H1 (cell line): ENCODE data around the gene ANAPC7. TPM values are rescaled to one million over a fixed set of nuclear protein-coding genes. Genes with fewer than 3 reads are reported as not detected.

Experiments
- CTCF ChIA-PET: fragments of 300-600 bp; sonication (Branson Sonifier 250); formaldehyde crosslinking; loops from one replicate; lab custom pipeline; 2021; ENCODE audit not compliant: partially characterized antibody; lab: Charles Lee
- POLR2A ChIA-PET: fragments of 300-600 bp; sonication (Branson Sonifier 250); formaldehyde crosslinking; loops from one replicate; lab custom pipeline; 2021; ENCODE audit warnings: inconsistent platforms; ENCODE audit not compliant: partially characterized antibody; lab: Charles Lee
- DNase-seq, 2 experiments: peaks; one replicate each; pipeline versions ENCODE4 v3.0.0 to v3.0.0-alpha.2; 2010 to 2022; ENCODE audit warnings: low spot score in 2 of 2, low read depth in 1 of 2, mixed read lengths in 1 of 2
- FAIRE-seq: peaks from 2 replicates; lab custom pipeline; 2011; peaks lifted over from hg19 to GRCh38; lab: Jason Lieb, UNC
- H2AFZ ChIP-seq: 2 replicates; pipeline ENCODE4 v1.8.1; 2012; ENCODE audit warnings: low read length, inconsistent platforms
- H2AK5ac ChIP-seq: 2 replicates; pipeline ENCODE4 v1.6.1; 2013; ENCODE audit warnings: low read depth, low read length
- H2BK120ac ChIP-seq: replicated peaks from 2 replicates; pipeline ENCODE3; 2013; ENCODE audit warnings: low read depth, low read length, inconsistent platforms
- H2BK12ac ChIP-seq: 2 replicates; pipeline ENCODE4 v1.6.1; 2013; ENCODE audit warnings: low read depth, low read length
- H2BK15ac ChIP-seq: 2 replicates; pipeline ENCODE4 v1.6.1; 2013; ENCODE audit warnings: low read length
- H2BK20ac ChIP-seq: 2 replicates; pipeline ENCODE4 v1.6.1; 2013; ENCODE audit warnings: low read length
- H2BK5ac ChIP-seq: 2 replicates; pipeline ENCODE4 v1.6.1; 2013; ENCODE audit warnings: low read depth, low read length
- H3K14ac ChIP-seq: 2 replicates; pipeline ENCODE4 v1.6.1; 2013; ENCODE audit warnings: inconsistent platforms; ENCODE audit not compliant: insufficient read length
- H3K18ac ChIP-seq: 2 replicates; pipeline ENCODE4 v1.6.1; 2013; ENCODE audit warnings: low read length; ENCODE audit errors: extremely low read depth
- H3K23ac ChIP-seq: 2 replicates; pipeline ENCODE4 v1.6.1; 2013; ENCODE audit warnings: inconsistent platforms; ENCODE audit not compliant: insufficient read length
- H3K23me2 ChIP-seq: 2 replicates; pipeline ENCODE4 v1.6.1; 2013; ENCODE audit warnings: low read depth, low read length
- H3K27ac ChIP-seq: 2 replicates; pipeline ENCODE4 v1.6.1; 2011; ENCODE audit warnings: low read depth, low read length, inconsistent platforms
- H3K27me3 ChIP-seq, 4 experiments: replicated peaks in 1 of 4; 1 replicate in 1 of 4; 2 replicates in 3 of 4; pipeline versions ENCODE4 v1.6.1 to v1.8.1; 2011 to 2013; ENCODE audit warnings: low read length in 3 of 4, mild to moderate bottlenecking in 3 of 4, inconsistent platforms in 2 of 4, mixed read lengths in 2 of 4, moderate library complexity in 1 of 4; ENCODE audit not compliant: control insufficient read depth in 3 of 4, insufficient read depth in 3 of 4; ENCODE audit errors: extremely low read depth in 1 of 4
- H3K36me3 ChIP-seq, 4 experiments: 2 replicates each; pipeline versions ENCODE4 v1.6.1 to v1.8.1; 2011 to 2013; ENCODE audit warnings: mild to moderate bottlenecking in 4 of 4, low read length in 3 of 4, moderate library complexity in 2 of 4, control low read depth in 1 of 4, inconsistent platforms in 1 of 4; ENCODE audit not compliant: insufficient read depth in 4 of 4, control insufficient read depth in 2 of 4
- H3K4ac ChIP-seq: replicated peaks from 2 replicates; pipeline ENCODE3; 2013; ENCODE audit warnings: low read length, low read depth, mixed read lengths, inconsistent platforms; ENCODE audit not compliant: insufficient read length
- H3K4me1 ChIP-seq, 4 experiments: replicated peaks in 1 of 4; 1 replicate in 1 of 4; 2 replicates in 3 of 4; pipeline versions ENCODE4 v1.6.1 to v1.8.1; 2011 to 2013; ENCODE audit warnings: low read length in 3 of 4, inconsistent platforms in 2 of 4, mixed read lengths in 1 of 4; ENCODE audit not compliant: insufficient read depth in 4 of 4, control insufficient read depth in 3 of 4
- H3K4me2 ChIP-seq, 2 experiments: 2 replicates each; pipeline versions ENCODE4 v1.6.1 to v1.8.1; 2011 to 2013; ENCODE audit warnings: low read depth in 2 of 2, low read length in 2 of 2, control low read depth in 1 of 2, inconsistent platforms in 1 of 2, mild to moderate bottlenecking in 1 of 2; ENCODE audit not compliant: insufficient read depth in 1 of 2
- H3K4me3 ChIP-seq, 4 experiments: fragments of 200-600, 300-600 bp in 1 of 4; sonication (generic), shearing (Covaris generic), sonication (Bioruptor Twin) in 1 of 4; 2 replicates each; pipeline versions ENCODE4 v1.5.1 to v1.8.1; 2011 to 2016; ENCODE audit warnings: low read length in 4 of 4, low read depth in 3 of 4, control low read depth in 2 of 4, inconsistent platforms in 2 of 4, mild to moderate bottlenecking in 2 of 4, mixed read lengths in 1 of 4, moderate library complexity in 1 of 4; ENCODE audit not compliant: insufficient read depth in 2 of 4; ENCODE audit errors: extremely low read depth in 1 of 4
- H3K56ac ChIP-seq: replicated peaks from 2 replicates; pipeline ENCODE3; 2013; ENCODE audit warnings: low read depth, mild to moderate bottlenecking, mixed read lengths, low read length, inconsistent platforms; ENCODE audit not compliant: insufficient read length
- H3K79me1 ChIP-seq: 2 replicates; pipeline ENCODE4 v1.6.1; 2013; ENCODE audit warnings: low read depth, low read length, control low read depth
- H3K79me2 ChIP-seq, 2 experiments: 2 replicates each; pipeline versions ENCODE4 v1.6.1 to v1.8.1; 2012 to 2013; ENCODE audit warnings: low read length in 2 of 2, mild to moderate bottlenecking in 2 of 2, inconsistent platforms in 1 of 2; ENCODE audit not compliant: insufficient read depth in 2 of 2, control insufficient read depth in 1 of 2
- H3K9ac ChIP-seq, 4 experiments: replicated peaks in 1 of 4; 1 replicate in 1 of 4; 2 replicates in 3 of 4; pipeline versions ENCODE4 v1.6.1 to v1.8.1; 2011 to 2013; ENCODE audit warnings: low read depth in 3 of 4, low read length in 3 of 4, control low read depth in 2 of 4, mild to moderate bottlenecking in 2 of 4, moderate library complexity in 2 of 4, inconsistent platforms in 1 of 4; ENCODE audit errors: extremely low read depth in 1 of 4
- H3K9me3 ChIP-seq, 2 experiments: 2 replicates each; pipeline versions ENCODE4 v1.6.1 to v1.8.1; 2012 to 2013; ENCODE audit warnings: mild to moderate bottlenecking in 2 of 2, moderate library complexity in 2 of 2, control low read depth in 1 of 2, inconsistent platforms in 1 of 2, low read depth in 1 of 2, low read length in 1 of 2, mixed read lengths in 1 of 2; ENCODE audit not compliant: insufficient read depth in 2 of 2
- H4K20me1 ChIP-seq, 2 experiments: replicated peaks in 1 of 2; 2 replicates each; pipeline versions ENCODE3 to v1.8.1; 2011 to 2013; ENCODE audit warnings: inconsistent platforms in 2 of 2, low read length in 2 of 2, mild to moderate bottlenecking in 1 of 2; ENCODE audit not compliant: insufficient read depth in 2 of 2, control insufficient read depth in 1 of 2
- H4K5ac ChIP-seq: 2 replicates; pipeline ENCODE4 v1.6.1; 2013; ENCODE audit warnings: low read length, low read depth, mixed read lengths, inconsistent platforms; ENCODE audit not compliant: insufficient read length
- H4K8ac ChIP-seq: 2 replicates; pipeline ENCODE4 v1.8.0; 2013; ENCODE audit warnings: mild to moderate bottlenecking, moderate library complexity, low read length, inconsistent platforms; ENCODE audit not compliant: insufficient read depth; ENCODE audit errors: extremely low read depth
- H4K91ac ChIP-seq: replicated peaks from 2 replicates; pipeline ENCODE3; 2013; ENCODE audit warnings: low read length, mixed read lengths, inconsistent platforms; ENCODE audit not compliant: insufficient read length
- CEBPB ChIP-seq: IDR thresholded peaks from 2 replicates; pipeline ENCODE4 v1.6.1; 2012; ENCODE audit warnings: low read depth, low read length
- POLR2AphosphoS5 ChIP-seq: IDR thresholded peaks from 2 replicates; pipeline ENCODE4 v1.6.1; 2011; ENCODE audit warnings: low read depth, low read length
- SP2 ChIP-seq: IDR thresholded peaks from 2 replicates; pipeline ENCODE4 v1.6.1; 2012; ENCODE audit warnings: mild to moderate bottlenecking, low read length, inconsistent platforms
- SRF ChIP-seq: IDR thresholded peaks from 2 replicates; pipeline ENCODE4 v1.6.1; 2011; ENCODE audit warnings: mild to moderate bottlenecking, low read depth, low read length, moderate library complexity
- WGBS, 2 experiments: shearing (Covaris generic) in 1 of 2; methylation state at CpG; one replicate each; pipeline versions ENCODE4 v1.1.6 to v1.1.7; 2013 to 2015; ENCODE audit warnings: low lambda C conversion rate in 2 of 2, mixed read lengths in 2 of 2, inconsistent platforms in 1 of 2, low coverage in 1 of 2, missing lambda C conversion rate in 1 of 2; ENCODE audit not compliant: insufficient replicate concordance in 2 of 2, insufficient coverage in 1 of 2, insufficient read length in 1 of 2; ENCODE audit errors: extremely low coverage in 1 of 2, missing lambda C conversion rate in 1 of 2; 5-methylcytosine and 5-hydroxymethylcytosine counted together
- polyA plus RNA-seq, 7 experiments: library from polyadenylated mRNA; depleted of rRNA in 3 of 7; stranded (reverse) in 5 of 7; unstranded in 2 of 7; fragments of >200 nt in 5 of 7; fragments of 200-250 nt in 2 of 7; gene quantifications; 1 replicate in 5 of 7; 2 replicates in 1 of 7; 4 replicates in 1 of 7; pipeline versions ENCODE4 v1.2.1 to v1.2.3, GENCODE V29; 2011 to 2013; ENCODE audit warnings: missing spikeins in 2 of 7, mixed read lengths in 2 of 7
- total RNA-seq: library from RNA; stranded (reverse); fragmentation: NEBNext Ultra II Directional; extraction: Animal tissue kit (Norgen Biotek cat#: 25700); gene quantifications from 2 replicates; pipeline ENCODE4 v1.2.1, GENCODE V29; 2021

The ANAPC7 gene
- total and polyA plus RNA-seq, 2 of the 8 experiments (the other 6 are each of a cell fraction or from before 2014, with no cell fraction given) = 72.8 to 105 TPM

DNA sequence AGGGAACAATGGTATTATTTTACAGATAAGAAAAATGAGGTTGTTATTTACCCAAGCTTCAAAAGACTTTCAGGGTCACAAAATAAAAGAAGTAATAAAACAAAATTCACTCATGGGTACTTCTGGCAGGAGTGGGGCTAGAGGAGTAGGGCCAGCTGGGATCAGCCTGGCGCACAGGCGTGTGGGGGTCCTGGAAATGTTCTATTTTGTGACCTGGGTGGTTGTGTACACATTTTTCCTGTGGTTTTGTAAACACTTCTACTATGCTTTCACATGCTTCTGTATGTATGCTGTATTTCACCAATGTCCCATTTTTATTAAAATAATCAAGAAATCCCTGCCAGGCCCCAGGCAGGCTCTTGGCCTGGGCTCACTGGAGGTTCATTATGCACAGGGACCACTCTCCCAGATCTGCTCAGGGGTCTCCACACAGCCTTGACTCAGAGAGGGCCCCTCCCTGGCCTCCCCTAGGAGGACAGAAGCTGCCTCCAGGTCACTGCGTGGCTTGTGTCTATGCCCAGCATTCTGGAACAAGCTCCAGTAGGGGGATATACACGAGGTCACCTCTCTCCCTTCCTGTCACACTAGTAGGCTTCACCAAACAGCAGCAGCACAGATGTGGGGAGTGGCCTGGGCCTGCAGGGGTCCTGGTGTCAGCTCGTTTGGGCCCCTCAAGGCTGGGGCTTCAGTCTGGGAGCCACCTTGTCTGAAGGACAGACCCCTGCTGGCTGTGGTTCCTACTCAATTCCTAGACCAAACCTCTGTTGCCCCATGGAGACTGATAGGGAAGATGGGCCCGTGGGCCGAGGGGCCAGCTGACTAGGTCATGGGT is 37.8 kb downstream of the ANAPC7 start:
- no peak for DNase-seq
- no peaks in the 10 kb centered on the region for H3K9me3 ChIP-seq
- no peak overlapping the region for H4K8ac ChIP-seq
- H3K14ac ChIP-seq = no peak overlapping the region
- H2BK12ac ChIP-seq = no peak overlapping the region
- H4K20me1 ChIP-seq = no peaks in the 10 kb centered on the region
- H3K4me2 ChIP-seq = no peak overlapping the region
- H3K56ac ChIP-seq = no peak overlapping the region
- H2BK20ac ChIP-seq = no peak overlapping the region
- no peak overlapping the region for H4K5ac ChIP-seq
- FAIRE-seq = no peak
- no peaks in the 10 kb centered on the region for H3K79me1 ChIP-seq
- H4K91ac ChIP-seq = no peak overlapping the region
- no peak overlapping the region for H3K4ac ChIP-seq
- H2BK5ac ChIP-seq = no peak overlapping the region; the same call in 1 of the 2 replicates
- H3K23ac ChIP-seq = no peak overlapping the region
- no peak overlapping the region for H3K18ac ChIP-seq
- POLR2A ChIA-PET = interaction anchor here (1.0 to 3.3 kb wide), 5 partner anchors 9 to 55 kb away, joined by 3 to 20 read pairs (median 5); no protein-coding TSS in a partner anchor
- no peaks in the 10 kb centered on the region for H3K23me2 ChIP-seq
- no peaks in the 10 kb centered on the region for H3K79me2 ChIP-seq
- WGBS, 2 experiments = 78% methylated on average over 7 of the region's 7 CpGs; no CpG with 5 or more reads in 1 of the 2 experiments
- CTCF ChIA-PET = interaction anchor here (0.7 to 2.8 kb wide), 6 partner anchors 8 to 236 kb away, joined by 3 to 11 read pairs (median 6); no protein-coding TSS in a partner anchor
- no peak overlapping the region for H3K4me3 ChIP-seq
- no peak overlapping the region for H2AFZ ChIP-seq
- H3K4me1 ChIP-seq = no peaks in the 10 kb centered on the region; a peak in 1 of 7 replicates
- H2BK15ac ChIP-seq = no peak overlapping the region
- no peak overlapping the region for H2AK5ac ChIP-seq
- H2BK120ac ChIP-seq = no peak overlapping the region
- H3K9ac ChIP-seq = no peak overlapping the region
- no peaks in the 10 kb centered on the region for H3K27me3 ChIP-seq
- TF ChIP-seq CEBPB = no peak
- no peak for TF ChIP-seq POLR2AphosphoS5
- TF ChIP-seq SRF = no peak
- no peak for TF ChIP-seq SP2
- H3K36me3 ChIP-seq = peaks cover 0 to 4% (median 0%) of the 10 kb centered on the region in 4 experiments; a peak in 1 of 8 replicates
- H3K27ac ChIP-seq = no peak overlapping the region
